HG03575 (cell line): Measurements from ENCODE around the gene EZH2.

Source experiments
- ATAC-seq: cut with Tn5 transposase; IDR thresholded peaks from one replicate; pipeline ENCODE4 v1.9.1; 2021; ENCODE audit not compliant: unreplicated experiment, insufficient number of reproducible peaks, low FRiP score; ENCODE audit errors: extremely low read depth

Gene EZH2

DNA sequence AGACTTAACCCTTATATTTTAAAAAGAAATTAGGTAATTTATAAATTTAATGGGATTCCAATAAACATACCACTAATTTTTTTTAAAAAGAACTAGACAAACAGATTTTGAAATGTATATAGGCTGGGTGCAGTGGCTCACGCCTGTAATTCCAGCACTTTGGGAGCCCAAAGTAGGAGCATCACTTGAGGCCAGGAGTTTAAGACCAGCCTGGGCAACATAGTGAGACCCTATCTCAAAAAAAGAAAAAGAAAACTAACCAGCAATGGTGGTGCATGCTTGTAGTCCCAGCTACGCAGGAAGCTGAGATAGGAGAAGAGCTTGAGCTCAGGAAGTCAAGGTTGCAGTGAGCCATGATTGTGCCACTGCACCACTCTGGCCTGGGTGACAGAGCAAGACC is 62.7 kb downstream of the EZH2 start:
- ATAC-seq = no peak

GRCh38 chr7:148819697-148820360 is 64.3 kb downstream of the EZH2 start:
- ATAC-seq = no peak

GRCh38 chr7:148815612-148816011 is 68.5 kb downstream of the EZH2 start:
- ATAC-seq = no peak

- no peak for ATAC-seq
These were observed 69.0 kb downstream of the EZH2 start for GRCh38 chr7:148814922-148815559.

- no peak for ATAC-seq
These were observed 70.2 kb downstream of the EZH2 start for GRCh38 chr7:148813890-148814289.

DNA sequence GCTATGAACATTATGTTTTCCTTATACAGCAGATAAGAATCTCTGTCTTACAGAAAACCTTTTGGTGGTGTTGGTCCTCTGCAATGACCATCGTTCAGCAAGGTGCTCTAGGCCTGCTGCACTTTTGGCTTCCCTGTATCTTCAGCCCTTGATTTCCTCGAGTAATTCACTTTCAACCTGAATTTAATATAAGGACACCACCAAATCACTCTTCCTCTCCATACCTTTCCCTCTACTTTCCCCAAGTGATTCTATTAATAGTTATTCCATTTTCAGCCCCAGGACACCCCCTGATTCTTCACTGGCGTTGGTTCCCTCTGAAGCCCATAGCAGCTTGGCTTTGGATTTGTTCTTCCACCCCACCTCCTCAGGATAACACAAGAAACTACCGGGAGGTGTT is 72.2 kb downstream of the EZH2 start:
- no peak for ATAC-seq

DNA sequence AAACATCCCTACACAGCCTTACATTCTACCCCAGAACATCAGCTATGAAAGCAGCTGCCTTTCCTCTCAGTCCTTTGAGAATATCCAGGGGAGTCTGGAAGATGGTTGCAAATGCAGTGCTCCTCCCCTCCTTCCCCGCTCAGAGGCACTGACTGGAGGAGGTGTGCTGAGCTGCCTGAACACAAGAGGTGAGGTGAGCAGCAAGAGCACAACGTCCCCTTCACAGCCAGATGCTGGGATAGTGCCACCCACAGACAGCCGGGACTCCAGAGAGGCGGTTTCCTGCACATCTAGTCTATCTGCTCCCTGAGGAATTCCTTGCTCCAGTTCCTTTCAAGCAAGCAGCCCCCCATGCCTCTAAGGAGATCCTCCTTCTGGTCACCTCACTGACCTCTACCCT is 74.2 kb downstream of the EZH2 start:
- ATAC-seq = no peak

GRCh38 chr7:148807436-148807835 is 76.7 kb downstream of the EZH2 start:
- no peak for ATAC-seq

DNA sequence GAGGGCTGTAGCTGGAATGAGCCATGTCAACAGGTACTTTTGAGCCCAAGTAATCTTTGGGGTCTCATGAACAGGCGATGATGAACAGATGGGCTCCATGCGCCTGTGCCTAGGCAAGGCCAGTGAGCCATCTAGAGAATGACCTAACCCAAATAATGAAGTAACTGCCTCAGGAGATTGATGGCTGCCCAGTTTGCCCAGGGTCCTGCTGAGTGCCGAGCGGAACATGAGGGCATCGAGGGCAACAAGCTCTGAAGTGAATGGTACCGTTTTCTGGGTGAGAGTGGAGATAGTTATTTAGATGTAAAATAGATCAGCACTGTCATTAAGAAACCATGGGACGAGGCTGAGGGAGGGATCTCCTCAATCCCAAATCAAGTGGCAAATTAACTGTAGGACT is 77.9 kb downstream of the EZH2 start:
- ATAC-seq = no peak

GRCh38 chr7:148804343-148805235 is 79.5 kb downstream of the EZH2 start:
- ATAC-seq = no peak

GRCh38 chr7:148803094-148803493 is 81.0 kb downstream of the EZH2 start:
- ATAC-seq = no peak

GRCh38 chr7:148802101-148802493 is 82.0 kb downstream of the EZH2 start:
- no peak for ATAC-seq

- no peak for ATAC-seq
These were observed 83.4 kb downstream of the EZH2 start for GRCh38 chr7:148800677-148801076.

- ATAC-seq = no peak
These were observed 84.1 kb downstream of the EZH2 start for GRCh38 chr7:148799893-148800555.

DNA sequence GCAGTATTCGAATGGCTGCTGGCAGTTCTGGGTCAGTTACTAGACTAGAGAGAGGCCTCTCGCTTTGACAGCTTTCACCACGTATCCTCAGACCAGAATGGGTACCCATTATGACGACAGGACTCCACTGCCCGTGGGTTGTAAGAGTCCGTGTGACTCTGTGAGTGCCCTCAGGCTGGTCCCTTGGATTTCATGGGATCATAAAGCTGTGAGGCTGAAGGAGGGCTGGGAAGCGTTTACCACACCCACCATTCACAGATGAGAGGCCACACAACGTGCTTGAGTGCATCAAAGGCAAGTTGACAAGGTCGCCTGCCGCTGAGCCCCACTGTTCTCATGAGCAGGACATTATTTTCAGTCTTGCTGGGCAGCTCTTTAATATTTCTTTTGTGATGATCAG is 87.2 kb downstream of the EZH2 start:
- no peak for ATAC-seq

DNA sequence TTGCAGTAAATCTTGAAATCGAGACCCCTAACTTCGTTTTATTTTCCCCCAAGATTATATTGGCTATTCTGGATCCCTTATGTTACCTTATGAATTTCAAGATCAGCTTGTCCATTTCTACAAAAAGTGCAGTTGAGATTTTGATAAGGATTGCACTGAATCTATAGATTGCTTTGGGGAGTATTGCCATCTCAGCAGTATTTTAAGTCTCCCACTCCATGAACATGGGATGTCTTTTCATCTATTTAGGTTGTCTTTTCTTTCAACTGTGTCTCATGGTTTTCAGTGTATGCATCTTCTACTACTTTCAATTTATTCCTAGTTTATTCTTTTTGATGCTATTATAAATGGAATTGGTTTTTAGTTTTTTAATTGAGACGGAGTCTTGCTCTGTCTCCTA is 89.6 kb downstream of the EZH2 start:
- ATAC-seq = no peak

DNA sequence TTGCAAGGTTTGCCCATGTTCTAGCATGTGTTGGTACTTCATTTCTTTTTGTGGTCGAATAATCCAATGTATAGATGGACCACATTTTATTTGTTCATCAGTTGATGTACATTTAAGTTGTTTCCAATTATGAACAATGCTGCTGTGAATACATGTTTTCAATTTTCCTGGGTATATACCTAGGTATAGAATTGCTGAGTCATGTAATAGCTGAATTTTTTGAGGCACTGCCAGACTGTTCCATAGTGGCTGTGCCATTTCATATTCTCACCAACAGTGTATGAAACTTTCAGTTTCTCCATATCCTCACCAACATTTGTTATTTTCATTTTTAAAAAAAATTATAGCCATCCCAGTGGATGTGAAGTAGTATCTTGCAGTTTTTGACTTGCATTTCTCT is 90.5 kb downstream of the EZH2 start:
- no peak for ATAC-seq

GRCh38 chr7:148791546-148791945 is 92.5 kb downstream of the EZH2 start:
- no peak for ATAC-seq

DNA sequence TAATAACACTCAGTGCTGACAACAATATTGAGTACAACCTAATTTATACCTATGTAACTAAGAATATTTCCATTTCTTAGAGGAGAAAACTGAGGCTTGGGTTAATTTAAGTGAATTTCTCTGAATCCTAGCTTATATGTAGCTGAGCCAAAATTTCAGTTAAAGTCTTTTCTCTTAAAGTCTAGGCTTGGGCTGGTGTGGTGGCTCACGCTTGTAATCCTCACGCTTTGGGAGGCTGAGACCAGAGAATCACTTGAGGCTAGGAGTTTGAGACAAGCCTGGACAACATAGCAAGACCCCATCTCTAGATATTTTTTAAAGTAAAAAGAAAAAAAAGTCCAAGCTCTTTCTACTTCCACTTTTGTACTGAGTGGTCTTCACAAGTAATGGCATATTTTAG is 93.2 kb downstream of the EZH2 start:
- no peak for ATAC-seq
